NCI-H2171 treated with DMSO at 0.1 percent for 48 hours (cell line): ENCODE results near the gene CUL7.
A peak's percentile ranks its signal among the peaks of the same experiment; 100 is the strongest.
"Not testable (repeated sequence)": the region's sequence is repeated elsewhere in the genome, so short reads cannot be mapped to it uniquely, and the experiment has no call there.

Experiments
- DNase-seq: peaks from one replicate; lab custom pipeline; 2025; lab: John Stamatoyannopoulos, UW

The CUL7 gene

GRCh38 chr6:43045371-43045930, 8.2 kb downstream of the CUL7 start:
- no peak for DNase-seq

DNA sequence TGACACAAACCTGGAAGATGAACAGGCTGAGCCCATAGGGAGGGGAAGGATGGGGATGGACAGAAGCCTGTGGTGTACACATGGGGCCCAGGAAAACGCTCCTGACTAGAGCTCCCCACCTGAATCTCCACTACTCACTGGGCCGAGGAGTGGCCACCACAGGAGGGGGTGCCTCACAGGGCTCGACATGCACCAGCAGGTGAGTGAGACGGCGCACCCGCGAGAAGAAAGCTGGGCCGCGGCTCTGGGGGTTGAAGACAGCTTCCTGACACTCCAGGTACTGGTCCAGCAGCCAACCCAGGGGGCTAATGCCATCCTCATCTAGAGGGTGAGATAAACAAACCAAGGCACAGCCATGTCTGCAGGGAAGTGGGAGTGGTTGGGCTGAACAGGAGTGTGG, 10.3 kb downstream of the CUL7 start:
- no peak for DNase-seq

GRCh38 chr6:43041475-43041874, 12.2 kb downstream of the CUL7 start:
- DNase-seq, result not testable (repeated sequence)

DNA sequence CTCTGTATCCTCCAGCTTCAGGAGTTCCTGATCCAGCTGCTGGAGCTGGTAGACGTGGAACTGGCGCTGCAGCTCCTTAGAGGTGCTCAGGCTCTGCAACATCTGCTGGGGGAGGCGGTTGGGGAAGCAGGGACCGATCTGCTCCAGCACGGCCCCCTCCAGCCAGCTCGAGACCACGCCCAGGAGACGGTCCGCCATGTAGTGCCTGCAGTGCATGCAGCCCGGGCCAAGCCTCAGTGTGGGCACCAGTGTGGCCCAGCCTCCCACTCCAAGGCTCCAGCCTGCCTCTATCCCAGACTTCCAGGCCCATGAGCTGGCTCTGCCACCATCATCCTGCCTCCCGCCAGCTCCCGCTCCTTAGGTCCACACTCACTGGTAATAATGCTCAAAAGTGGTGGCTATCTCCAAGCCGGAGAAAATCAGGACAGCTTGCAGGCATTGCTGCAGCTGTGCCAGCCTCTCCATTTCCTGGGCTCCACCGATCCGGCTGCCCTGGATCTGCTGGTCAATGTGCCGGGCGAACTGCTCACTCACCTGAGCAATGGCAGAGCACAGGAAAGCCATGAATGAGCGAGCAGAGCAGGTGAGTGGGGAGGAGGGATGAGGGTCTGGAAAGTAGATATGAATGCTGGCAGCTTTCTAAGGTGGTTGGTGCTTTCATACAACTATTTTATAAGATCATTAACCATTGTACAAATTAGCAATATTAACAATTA, 13.0 kb downstream of the CUL7 start:
- no peak for DNase-seq

- no peak for DNase-seq
These were observed 14.9 kb downstream of the CUL7 start for GRCh38 chr6:43038727-43039126.

GRCh38 chr6:43037706-43038105, 15.9 kb downstream of the CUL7 start:
- DNase-seq, result no peak

GRCh38 chr6:43037197-43037596, 16.5 kb downstream of the CUL7 start:
- DNase-seq, result no peak

- no peak for DNase-seq
These were observed 16.9 kb downstream of the CUL7 start for GRCh38 chr6:43036712-43037111.

- no peak for DNase-seq
These were observed 18.0 kb downstream of the CUL7 start for GRCh38 chr6:43035495-43036194.

DNA sequence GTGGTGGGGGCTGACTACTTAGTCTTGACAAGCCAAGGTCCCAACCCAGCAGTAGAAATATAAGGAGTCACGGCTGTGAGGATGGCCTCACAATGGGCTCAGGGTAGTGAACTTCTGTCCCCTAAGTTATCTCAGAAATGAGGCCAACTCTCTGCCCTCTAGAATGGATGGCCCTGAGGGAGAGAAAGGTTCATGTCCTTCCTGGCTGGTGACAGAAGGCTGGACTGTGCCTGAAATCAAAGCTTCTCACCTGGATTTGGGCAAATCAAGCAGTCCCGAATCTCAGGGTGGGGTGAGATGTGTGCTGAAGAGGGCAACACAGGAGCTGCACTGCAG, 19.5 kb downstream of the CUL7 start:
- DNase-seq, result no peak

GRCh38 chr6:43033496-43034189, 20.0 kb downstream of the CUL7 start:
- DNase-seq, result no peak

GRCh38 chr6:43032326-43032725, 21.3 kb downstream of the CUL7 start:
- peak; percentile 14 for DNase-seq

DNA sequence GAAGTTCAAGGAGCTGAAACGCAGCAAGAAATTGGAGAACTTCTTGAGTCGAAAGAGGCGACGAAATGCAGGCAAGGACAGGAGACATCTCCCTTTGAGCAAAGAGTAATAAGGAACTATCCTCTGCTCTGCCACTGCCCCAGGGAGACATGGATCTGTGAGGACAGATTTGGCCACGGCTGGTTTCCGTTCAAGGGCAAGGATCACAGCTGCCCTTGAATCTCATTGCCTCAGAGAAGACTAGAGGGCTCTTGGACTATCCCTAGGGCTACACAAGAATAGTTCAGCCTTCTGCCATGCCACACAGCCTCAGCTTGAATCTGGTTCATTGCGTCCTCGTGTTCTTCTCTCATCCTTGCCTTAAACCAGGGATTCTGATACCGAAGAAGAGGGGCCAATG, 24.5 kb downstream of the CUL7 start:
- no peak for DNase-seq

DNA sequence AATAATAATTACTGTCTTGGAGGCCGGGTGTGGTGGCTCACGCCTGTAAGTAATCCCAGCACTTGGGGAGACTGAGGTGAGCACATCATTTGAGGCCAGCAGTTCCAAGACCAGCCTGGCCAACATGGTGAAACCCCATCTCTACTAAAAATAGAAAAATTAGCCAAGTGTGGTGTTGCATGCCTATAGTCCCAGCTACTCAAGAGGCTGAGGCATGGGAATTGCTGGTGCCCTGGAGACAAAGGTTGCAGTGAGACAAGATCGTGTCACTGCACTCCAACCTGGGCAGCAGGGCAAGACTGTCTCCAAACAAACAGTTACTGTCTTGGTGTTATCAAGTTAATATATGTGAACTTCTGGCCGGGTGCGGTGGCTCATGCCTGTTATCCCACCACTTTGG, 27.3 kb downstream of the CUL7 start:
- no peak for DNase-seq

- DNase-seq, result no peak
These were observed 29.2 kb downstream of the CUL7 start for GRCh38 chr6:43024436-43024835.

- peak; percentile 75 for DNase-seq
These were observed 32.2 kb downstream of the CUL7 start, which contains the start of gene RRP36 for GRCh38 chr6:43021270-43022047. Gene RRP36, plus strand, starts transcription at chr6:43021623. Its CDS starts 32 bp downstream, at chr6:43021655.

DNA sequence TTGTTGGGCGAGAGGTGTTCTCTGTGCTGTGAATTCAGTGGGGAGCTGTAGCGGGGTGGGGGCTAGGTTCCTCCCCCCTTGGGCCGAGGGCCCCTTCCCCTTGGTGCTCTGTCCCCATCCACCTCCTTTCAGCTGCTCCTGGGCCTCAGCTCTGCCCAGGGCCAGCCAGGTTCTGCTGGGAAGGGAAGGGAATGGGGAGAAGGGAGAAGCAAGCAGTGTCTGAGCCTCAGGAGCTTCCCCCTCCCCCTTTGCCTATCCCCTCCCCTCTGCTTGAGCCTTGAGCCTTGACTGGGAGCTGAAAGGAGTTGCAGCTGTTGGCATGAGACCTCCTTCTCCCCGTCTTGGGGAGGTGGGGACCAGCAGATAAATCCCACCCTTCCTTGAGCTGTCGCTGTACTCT, 32.8 kb downstream of the CUL7 start:
- peak; percentile 61 for DNase-seq

DNA sequence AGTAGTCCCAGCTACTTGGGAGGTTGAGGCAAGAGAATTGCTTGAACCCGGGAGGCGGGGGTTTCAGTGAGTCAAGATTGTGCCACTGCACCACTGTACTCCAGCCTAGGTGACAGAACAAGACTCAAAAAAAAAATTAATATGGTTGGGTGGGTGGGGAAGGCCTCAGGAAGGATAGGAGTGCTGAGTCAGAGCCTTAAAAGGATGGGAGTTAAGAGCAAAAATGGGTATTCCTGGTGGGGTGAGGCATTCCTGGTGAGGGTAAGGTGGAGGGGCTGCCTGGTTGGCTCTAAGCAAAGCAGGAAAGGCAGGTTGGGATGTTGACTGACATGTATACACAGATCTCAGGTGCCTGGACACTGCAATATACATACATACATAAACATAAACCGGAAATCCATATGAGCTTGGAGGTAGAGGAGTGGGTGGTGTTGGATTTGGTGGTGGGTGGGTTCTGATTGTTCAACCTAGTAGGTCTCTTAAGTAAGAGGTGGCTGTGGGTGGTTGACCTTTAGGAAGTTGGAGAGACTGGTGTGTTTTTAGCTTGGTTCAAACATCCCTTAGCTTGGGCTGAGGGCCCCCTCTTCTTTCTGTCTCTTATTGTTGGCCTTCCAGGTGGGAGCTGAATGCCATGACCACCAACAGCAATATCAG, 33.5 kb downstream of the CUL7 start:
- no peak for DNase-seq

DNA sequence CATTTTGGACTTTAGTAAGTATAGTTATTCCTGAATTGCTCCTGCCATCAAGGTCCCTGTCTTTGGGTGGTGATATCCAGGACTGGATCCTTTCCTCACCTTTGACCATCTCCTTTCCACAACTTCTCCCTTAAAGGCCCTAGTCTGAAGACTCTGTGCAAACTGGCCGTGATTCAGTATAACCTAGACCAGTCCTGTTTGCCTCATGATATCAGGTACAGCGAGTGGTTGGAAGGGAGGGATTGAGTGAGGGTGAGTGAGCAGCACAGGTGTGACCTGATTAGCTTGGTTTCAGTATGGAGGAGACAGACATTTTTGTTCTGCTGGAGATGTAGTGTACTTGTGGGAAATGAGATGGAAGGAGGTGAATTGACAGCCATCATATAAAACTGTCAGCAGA, 34.5 kb downstream of the CUL7 start:
- DNase-seq, result no peak

- DNase-seq, result no peak
These were observed 36.7 kb downstream of the CUL7 start for GRCh38 chr6:43016943-43017334.

DNA sequence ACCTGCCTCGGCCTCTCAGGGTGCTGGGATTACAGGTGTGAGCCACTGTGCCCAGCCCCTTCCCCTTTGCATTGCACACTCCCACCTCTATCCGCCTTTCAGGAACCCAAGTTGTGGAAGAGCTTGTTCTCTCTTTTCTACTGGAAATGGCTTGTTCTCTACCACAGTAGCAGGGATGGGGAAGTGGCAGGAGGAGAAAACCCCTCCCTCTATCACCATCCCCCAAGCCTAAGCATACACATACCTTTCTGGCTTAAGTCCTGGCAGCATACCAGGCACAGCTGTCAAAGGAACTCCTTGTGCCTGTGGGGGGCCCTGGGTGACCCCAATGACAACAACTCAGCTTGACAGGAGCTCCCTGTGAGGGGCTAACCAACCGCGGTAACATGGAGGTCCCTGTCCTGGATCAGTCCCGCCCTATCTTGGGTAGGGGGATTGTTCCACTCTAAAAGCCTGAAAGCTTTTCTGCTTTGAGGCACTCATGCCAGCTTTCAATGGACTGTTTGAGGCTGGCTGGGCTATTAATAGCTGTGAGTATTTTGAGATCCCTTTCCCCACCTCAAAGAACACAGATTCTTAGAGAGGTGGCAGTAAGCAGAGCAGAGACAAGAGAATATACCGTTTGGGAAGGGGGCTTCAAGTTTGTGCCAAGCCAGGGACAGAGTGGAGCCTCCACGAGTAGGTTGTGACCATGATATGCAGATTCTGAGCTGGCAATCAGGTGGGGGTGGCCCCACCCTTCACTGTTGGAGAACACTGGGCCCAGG, 37.3 kb downstream of the CUL7 start:
- DNase-seq, result no peak
